Measurements from ENCODE around the gene ATL3. TPM values are rescaled to one million over a fixed set of nuclear protein-coding genes. Genes with fewer than 3 reads are reported as not detected.
"Not testable (repeated sequence)": the region's sequence is repeated elsewhere in the genome, so short reads cannot be mapped to it uniquely, and the experiment has no call there.

Gene ATL3
- total RNA-seq, 4 donors from 2014 or later = 72.2 to 89.0 (median 80.9) TPM

- TF ChIP-seq CTCF (IDR thresholded peaks at IDR 0.05) (no peak), EP300 (IDR thresholded peaks at IDR 0.05) (no peak), POLR2A (IDR thresholded peaks at IDR 0.05) (no peak), POLR2AphosphoS5 (IDR thresholded peaks at IDR 0.05) (no peak)
- no peak overlapping the region for H3K4me3 ChIP-seq
- H3K9me3 ChIP-seq = no peaks in the 10 kb centered on the region
- peaks cover 22% of the 10 kb centered on the region for H3K36me3 ChIP-seq
- no peak for DNase-seq (ENCODE audit: low spot score in 2 of 2)
- H3K27me3 ChIP-seq = no peaks in the 10 kb centered on the region
- H3K27ac ChIP-seq = peak overlapping the region; percentile 75
- H3K4me1 ChIP-seq = no peaks in the 10 kb centered on the region
Observed at GRCh38 chr11:63583357-63583677, 87.9 kb downstream of the ATL3 start.

GRCh38 chr11:63581224-63581623 lies 90.0 kb downstream of the ATL3 start:
- H3K4me3 ChIP-seq; H3K4me1 ChIP-seq; H3K27ac ChIP-seq; H3K9me3 ChIP-seq; H3K27me3 ChIP-seq; DNase-seq (ENCODE audit: low spot score in 2 of 2): not testable (repeated sequence)
- 54% methylated on average over 7 of the region's 7 CpGs for WGBS
- H3K36me3 ChIP-seq = peaks cover 22% of the 10 kb centered on the region

GRCh38 chr11:63578882-63579281 lies 92.3 kb downstream of the ATL3 start:
- H3K36me3 ChIP-seq = peaks cover 22% of the 10 kb centered on the region
- H3K4me1 ChIP-seq; DNase-seq (ENCODE audit: low spot score in 2 of 2); H3K4me3 ChIP-seq; H3K27ac ChIP-seq; H3K27me3 ChIP-seq; H3K9me3 ChIP-seq: not testable (repeated sequence)
- WGBS = 92% methylated on average over 3 of the region's 3 CpGs

- Histone ChIP-seq H3K36me3 (no peaks in the 10 kb centered on the region), H3K27me3 (no peaks in the 10 kb centered on the region), H3K4me1 (peaks cover 2% of the 10 kb centered on the region), H3K9me3 (no peaks in the 10 kb centered on the region), H3K4me3 (peak overlapping the region; percentile 25), H3K27ac (peak overlapping the region; percentile 51)
- 56% methylated on average over 10 of the region's 10 CpGs for WGBS
- TF ChIP-seq EP300 (IDR thresholded peaks at IDR 0.05) (no peak), POLR2AphosphoS5 (IDR thresholded peaks at IDR 0.05) (no peak), POLR2A (IDR thresholded peaks at IDR 0.05) (no peak), CTCF (IDR thresholded peaks at IDR 0.05) (no peak)
- no peak for DNase-seq (ENCODE audit: low spot score in 2 of 2)
Observed at GRCh38 chr11:63574856-63575602, 96.1 kb downstream of the ATL3 start.

Other genes starting within 250 kb of the ATL3 start
- gene PLAAT5, start 180.2 kb downstream of the ATL3 start, total RNA-seq = 1 to 10 TPM in 3 of 4 donors, under 1 TPM in 1; 0.38 to 9.9 (median 2.4) TPM
- gene LGALS12, start 165.3 kb downstream of the ATL3 start, total RNA-seq = 1 to 10 TPM in 2 of 4 donors, under 1 TPM in 1, not detected in 1; 0.76 to 6.3 (median 2.3) TPM
- 10 to 100 TPM in 1 of 4 donors, 1 to 10 TPM in 2, not detected in 1; 3.3 to 14.1 (median 4.6) TPM for gene PLAAT4, start 134.6 kb downstream of the ATL3 start, total RNA-seq
- gene PLAAT2, start 108.0 kb downstream of the ATL3 start, total RNA-seq = not detected
- gene PLAAT3, start 56.9 kb downstream of the ATL3 start, total RNA-seq = 10 to 100 TPM in 3 of 4 donors, 1 to 10 TPM in 1; 7.1 to 14.2 (median 10.2) TPM
- gene RTN3, start 10.1 kb upstream of the ATL3 start, total RNA-seq = 100 to 1,000 TPM; 161 to 221 (median 193) TPM
- 1 to 10 TPM; 3.3 to 5.0 (median 4.8) TPM for gene ZFTA, start 97.4 kb upstream of the ATL3 start, total RNA-seq
- 1 to 10 TPM; 3.9 to 9.4 (median 6.3) TPM for gene SPINDOC, start 142.1 kb upstream of the ATL3 start, total RNA-seq
- 10 to 100 TPM; 66.3 to 78.7 (median 71.8) TPM for gene MARK2, start 167.7 kb upstream of the ATL3 start, total RNA-seq
- under 1 TPM in 2 of 4 donors, not detected in 2; 0.21 to 0.34 TPM for gene RCOR2, start 245.8 kb upstream of the ATL3 start, total RNA-seq

Data from suprapubic skin (tissue), 4 donors.